Measurements from ENCODE around the gene PRRX2. TPM values are rescaled to one million over a fixed set of nuclear protein-coding genes. Genes with fewer than 3 reads are reported as not detected.

PRRX2 gene
- total RNA-seq, 1 experiment from 2014 or later, result not detected

- DNase-seq, result no peak
- Mint-ChIP-seq H3K9me3 (ENCODE audit: low read depth, unreplicated experiment) (no peaks in the 10 kb centered on the region), H3K4me1 (ENCODE audit: low read depth, unreplicated experiment) (no peaks in the 10 kb centered on the region), H3K27me3 (ENCODE audit: unreplicated experiment) (peaks cover 24% of the 10 kb centered on the region), H3K27ac (ENCODE audit: unreplicated experiment) (no peak overlapping the region), H3K36me3 (ENCODE audit: insufficient read depth, unreplicated experiment) (no peaks in the 10 kb centered on the region), H3K4me3 (ENCODE audit: low read depth, unreplicated experiment) (no peak overlapping the region)
- TF ChIP-seq CTCF (IDR thresholded peaks at IDR 0.05; ENCODE audit: unreplicated experiment), result no peak
- CTCF ChIA-PET, result no interaction called here
- no TSS peak for BruUV-seq (replicated peaks)
- intact Hi-C loops (cut with micrococcal nuclease; ENCODE audit: unreplicated experiment), result no loop called here
These were observed 66.1 kb downstream of the PRRX2 start for GRCh38 chr9:129731477-129732085.

GRCh38 chr9:129732100-129732499 lies 66.7 kb downstream of the PRRX2 start:
- Mint-ChIP-seq H3K9me3 (ENCODE audit: low read depth, unreplicated experiment) (no peaks in the 10 kb centered on the region), H3K4me1 (ENCODE audit: low read depth, unreplicated experiment) (no peaks in the 10 kb centered on the region)

DNA sequence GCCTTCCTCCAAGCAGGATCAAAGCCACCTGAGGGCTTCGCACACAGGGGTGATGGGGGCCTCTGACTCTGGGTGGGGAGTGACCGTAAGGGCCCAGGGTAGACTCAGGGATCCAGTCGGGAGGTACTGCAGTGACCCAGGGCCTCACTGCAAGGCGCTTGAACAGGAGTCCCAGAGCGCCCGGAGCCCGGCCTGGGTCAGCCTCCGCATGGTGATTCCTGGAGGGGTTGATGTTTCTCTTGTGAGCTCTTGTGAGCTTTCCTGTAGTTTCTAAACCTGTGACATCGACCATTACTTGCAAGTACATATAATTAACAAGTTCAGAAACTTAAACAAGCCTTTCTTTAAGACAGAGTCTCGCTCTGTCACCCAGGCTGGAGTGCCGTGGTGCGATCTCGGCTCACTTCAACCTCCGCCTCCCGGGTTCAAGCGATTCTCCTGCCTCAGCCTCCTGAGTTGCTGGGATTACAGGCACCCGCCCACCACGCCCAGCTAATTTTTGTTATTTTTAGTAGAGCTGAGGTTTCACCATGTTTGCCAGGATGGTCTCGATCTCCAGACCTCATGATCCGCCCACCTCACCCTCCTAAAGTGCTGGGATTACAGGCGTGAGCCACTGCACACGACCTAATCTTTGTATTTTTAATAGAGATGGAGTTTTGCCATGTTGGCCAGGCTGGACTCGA lies 67.6 kb downstream of the PRRX2 start:
- no TSS peak for BruUV-seq (replicated peaks)
- Mint-ChIP-seq H3K9me3 (ENCODE audit: low read depth, unreplicated experiment) (no peaks in the 10 kb centered on the region), H3K27me3 (ENCODE audit: unreplicated experiment) (peaks cover 24% of the 10 kb centered on the region), H3K27ac (ENCODE audit: unreplicated experiment) (no peak overlapping the region), H3K4me1 (ENCODE audit: low read depth, unreplicated experiment) (no peaks in the 10 kb centered on the region), H3K4me3 (ENCODE audit: low read depth, unreplicated experiment) (no peak overlapping the region), H3K36me3 (ENCODE audit: insufficient read depth, unreplicated experiment) (no peaks in the 10 kb centered on the region)
- DNase-seq, result no peak
- TF ChIP-seq CTCF (IDR thresholded peaks at IDR 0.05; ENCODE audit: unreplicated experiment), result no peak
- CTCF ChIA-PET, result no interaction called here
- intact Hi-C loops (cut with micrococcal nuclease; ENCODE audit: unreplicated experiment), result no loop called here

More at GRCh38 chr9:129732100-129732499, 66.7 kb downstream of the PRRX2 start:
- TF ChIP-seq CTCF (IDR thresholded peaks at IDR 0.05; ENCODE audit: unreplicated experiment), result no peak
- no peaks in the 10 kb centered on the region for H3K36me3 Mint-ChIP-seq (ENCODE audit: insufficient read depth, unreplicated experiment)
- no peak overlapping the region for H3K4me3 Mint-ChIP-seq (ENCODE audit: low read depth, unreplicated experiment)
- no peak overlapping the region for H3K27ac Mint-ChIP-seq (ENCODE audit: unreplicated experiment)
- no TSS peak for BruUV-seq (replicated peaks)
- peaks cover 24% of the 10 kb centered on the region for H3K27me3 Mint-ChIP-seq (ENCODE audit: unreplicated experiment)
- no peak for DNase-seq
- CTCF ChIA-PET, result no interaction called here
- intact Hi-C loops (cut with micrococcal nuclease; ENCODE audit: unreplicated experiment), result no loop called here

DNA sequence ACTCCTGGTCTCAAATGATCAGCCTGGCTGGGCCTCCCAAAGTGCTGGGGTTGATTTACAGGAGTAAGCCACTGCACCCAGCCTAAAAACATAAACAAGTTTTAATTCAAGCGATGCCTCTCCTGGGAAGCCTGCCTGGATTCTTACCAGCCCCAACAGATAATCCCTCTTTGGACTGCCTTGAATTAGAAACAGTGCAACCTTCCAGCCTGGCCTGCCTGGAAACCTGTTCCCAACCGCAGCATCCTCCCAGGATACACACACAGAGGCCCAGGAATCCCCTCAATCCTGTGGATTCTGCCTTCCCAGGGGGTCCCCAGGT lies 68.1 kb downstream of the PRRX2 start:
- no peak for TF ChIP-seq CTCF (IDR thresholded peaks at IDR 0.05; ENCODE audit: unreplicated experiment)
- Mint-ChIP-seq H3K4me3 (ENCODE audit: low read depth, unreplicated experiment) (no peak overlapping the region), H3K4me1 (ENCODE audit: low read depth, unreplicated experiment) (no peaks in the 10 kb centered on the region), H3K9me3 (ENCODE audit: low read depth, unreplicated experiment) (no peaks in the 10 kb centered on the region), H3K36me3 (ENCODE audit: insufficient read depth, unreplicated experiment) (no peaks in the 10 kb centered on the region), H3K27me3 (ENCODE audit: unreplicated experiment) (peaks cover 24% of the 10 kb centered on the region), H3K27ac (ENCODE audit: unreplicated experiment) (no peak overlapping the region)
- DNase-seq, result no peak
- CTCF ChIA-PET, result no interaction called here
- no TSS peak for BruUV-seq (replicated peaks)
- intact Hi-C loops (cut with micrococcal nuclease; ENCODE audit: unreplicated experiment), result no loop called here
